Stimulated activated CD4-positive, alpha-beta T cell treated with anti-CD3 and anti-CD28 coated beads, Interleukin-1b, Interleukin-23, amount 100 ng/mL, for 1 hour (primary cell): ENCODE measurements around the gene ADARB1.

Source experiments
- DNase-seq, 2 donors: peaks; one replicate each; pipeline ENCODE4 v3.0.0-alpha.2; 2020; ENCODE audit warnings: low read depth in 2 of 2

The ADARB1 gene

DNA sequence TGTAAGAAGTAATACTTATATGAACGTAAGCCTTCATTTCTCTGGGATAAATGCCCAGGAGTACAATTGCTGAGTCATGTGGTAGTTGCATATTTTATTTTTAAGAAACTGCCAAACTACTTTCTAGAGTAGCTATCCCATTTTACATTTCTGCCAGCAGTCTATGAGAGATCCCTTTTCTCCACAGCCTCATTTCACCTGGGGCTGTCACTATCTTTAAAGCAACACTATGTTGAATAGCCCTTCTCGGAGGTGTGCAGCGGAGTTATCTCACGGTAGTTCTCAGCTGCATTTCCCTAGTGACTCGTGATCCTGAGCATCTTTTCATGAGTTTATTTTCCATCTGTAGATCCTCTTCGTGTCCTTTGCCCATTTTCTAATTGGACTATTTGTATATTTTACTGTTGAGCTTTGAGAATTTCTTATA lies 93.4 kb downstream of the ADARB1 start:
- no peak for DNase-seq

DNA sequence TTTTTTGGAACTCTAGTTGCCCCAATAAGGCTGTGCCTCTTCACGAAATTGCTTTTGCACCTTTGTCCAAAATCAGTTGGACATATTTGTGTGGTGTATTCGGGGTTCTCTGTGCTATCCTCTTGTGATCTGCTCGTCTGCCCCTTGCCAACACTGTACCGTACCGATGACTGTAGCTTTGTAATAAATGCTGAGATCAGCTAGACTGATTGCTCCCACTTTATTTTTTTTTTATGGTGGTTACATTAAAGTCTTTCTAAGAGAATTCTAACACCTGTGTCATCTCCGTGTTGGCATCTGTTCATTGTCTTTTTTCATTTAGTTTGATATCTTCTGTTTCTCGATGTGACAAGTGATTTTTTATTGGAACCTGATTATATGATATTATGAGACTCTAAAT lies 94.1 kb downstream of the ADARB1 start:
- DNase-seq, result no peak

DNA sequence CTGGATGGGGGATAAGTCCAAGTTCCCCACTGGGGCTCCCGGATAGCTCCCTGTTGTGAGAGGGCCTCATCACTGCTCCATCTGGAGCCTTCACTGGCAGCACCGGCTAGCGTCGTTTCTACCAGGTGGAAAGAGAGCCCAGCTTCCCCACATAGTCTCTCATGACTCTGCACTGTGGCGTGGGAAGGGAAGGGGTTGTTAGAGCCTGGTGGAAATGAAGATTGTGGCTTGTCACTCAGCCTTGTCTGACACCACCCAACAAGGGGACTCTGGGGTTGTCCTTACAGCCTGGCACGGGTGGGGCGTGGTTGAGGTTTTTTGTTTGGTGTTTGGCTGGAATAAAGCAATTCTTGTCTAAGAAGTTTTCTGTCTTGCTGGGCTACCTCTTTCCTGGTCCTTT lies 94.6 kb downstream of the ADARB1 start:
- DNase-seq, result no peak

DNA sequence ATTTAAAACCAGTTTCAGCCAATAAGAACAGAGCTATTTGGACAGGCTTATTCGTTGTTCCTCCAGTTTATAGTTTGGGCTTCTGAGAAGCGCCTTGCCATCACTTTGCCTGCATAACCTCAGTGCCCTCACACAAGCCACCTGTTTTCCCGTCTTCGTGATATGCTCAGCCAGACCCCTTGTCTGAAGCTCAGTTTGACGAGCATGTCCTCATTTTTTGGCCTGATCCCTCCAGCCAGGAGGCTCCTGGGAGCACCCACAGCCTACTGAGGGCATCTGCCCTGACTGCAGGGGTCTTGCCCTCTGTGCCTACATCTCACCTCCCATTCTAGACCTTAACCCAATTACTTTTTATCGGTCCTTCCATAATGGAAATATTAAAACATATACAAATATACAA lies 95.3 kb downstream of the ADARB1 start:
- no peak for DNase-seq

DNA sequence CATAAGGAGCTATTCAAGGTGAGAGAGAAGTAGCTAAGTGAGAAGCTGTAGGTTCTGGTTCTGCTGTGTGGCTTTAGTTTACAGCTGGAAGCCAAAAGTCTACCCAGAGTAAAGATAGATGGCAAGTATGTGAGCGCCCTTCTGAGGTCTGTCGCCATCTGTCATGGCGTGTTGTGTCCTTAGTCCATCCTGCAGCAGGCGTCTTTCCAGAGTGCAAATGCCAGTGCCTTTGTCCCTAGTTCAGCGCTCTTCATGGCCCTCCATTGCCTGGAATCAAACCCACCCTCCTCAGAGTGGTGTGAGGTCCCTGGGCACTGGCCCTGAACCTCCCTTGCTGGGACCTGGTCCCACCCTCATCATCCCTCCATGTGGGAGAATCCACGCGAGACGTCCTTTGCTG lies 96.6 kb downstream of the ADARB1 start:
- no peak for DNase-seq

DNA sequence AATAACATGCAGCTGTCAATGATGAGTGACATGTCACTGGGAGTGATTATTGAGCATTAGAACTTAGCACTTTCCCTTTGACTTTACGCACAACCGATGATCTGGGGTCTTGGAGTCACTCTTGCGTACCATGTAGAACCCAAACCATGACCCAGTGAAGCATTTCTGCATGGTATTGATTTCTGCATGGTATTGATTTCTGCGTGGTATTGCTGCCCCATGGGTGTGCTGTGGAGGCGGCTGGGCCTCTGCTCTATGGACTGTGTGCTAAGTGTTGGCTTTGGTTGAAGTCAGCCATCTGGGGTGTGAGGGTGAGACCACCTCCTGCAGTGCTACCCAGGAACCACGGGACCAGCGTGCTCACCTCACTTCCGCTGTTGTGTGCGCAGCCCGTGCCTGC lies 98.0 kb downstream of the ADARB1 start:
- no peak for DNase-seq

DNA sequence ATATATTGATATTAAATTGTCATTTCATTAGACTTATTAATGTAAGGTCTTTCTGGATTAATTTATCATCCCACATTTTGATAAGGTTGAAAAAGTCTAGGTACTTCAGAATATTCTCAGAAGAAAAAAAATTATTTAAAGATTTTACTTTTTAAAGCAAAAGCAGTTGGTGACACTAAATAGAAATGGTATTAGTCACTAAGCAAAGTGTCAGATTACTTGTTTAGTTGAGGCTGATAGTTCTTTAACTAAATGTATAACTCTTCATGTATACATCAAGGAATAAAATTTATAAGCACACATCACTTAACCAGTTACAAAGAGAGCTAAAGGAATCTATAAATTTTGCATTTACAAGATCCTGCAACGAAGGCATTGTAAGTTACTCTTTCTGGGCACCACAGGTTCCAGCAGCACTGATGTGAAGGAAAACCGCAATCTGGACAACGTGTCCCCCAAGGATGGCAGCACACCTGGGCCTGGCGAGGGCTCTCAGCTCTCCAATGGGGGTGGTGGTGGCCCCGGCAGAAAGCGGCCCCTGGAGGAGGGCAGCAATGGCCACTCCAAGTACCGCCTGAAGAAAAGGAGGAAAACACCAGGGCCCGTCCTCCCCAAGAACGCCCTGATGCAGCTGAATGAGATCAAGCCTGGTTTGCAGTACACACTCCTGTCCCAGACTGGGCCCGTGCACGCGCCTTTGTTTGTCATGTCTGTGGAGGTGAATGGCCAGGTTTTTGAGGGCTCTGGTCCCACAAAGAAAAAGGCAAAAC lies 101.1 kb downstream of the ADARB1 start:
- no peak for DNase-seq

DNA sequence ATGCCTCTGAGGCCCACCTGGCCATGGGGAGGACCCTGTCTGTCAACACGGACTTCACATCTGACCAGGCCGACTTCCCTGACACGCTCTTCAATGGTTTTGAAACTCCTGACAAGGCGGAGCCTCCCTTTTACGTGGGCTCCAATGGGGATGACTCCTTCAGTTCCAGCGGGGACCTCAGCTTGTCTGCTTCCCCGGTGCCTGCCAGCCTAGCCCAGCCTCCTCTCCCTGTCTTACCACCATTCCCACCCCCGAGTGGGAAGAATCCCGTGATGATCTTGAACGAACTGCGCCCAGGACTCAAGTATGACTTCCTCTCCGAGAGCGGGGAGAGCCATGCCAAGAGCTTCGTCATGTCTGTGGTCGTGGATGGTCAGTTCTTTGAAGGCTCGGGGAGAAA lies 101.8 kb downstream of the ADARB1 start:
- DNase-seq, result no peak

DNA sequence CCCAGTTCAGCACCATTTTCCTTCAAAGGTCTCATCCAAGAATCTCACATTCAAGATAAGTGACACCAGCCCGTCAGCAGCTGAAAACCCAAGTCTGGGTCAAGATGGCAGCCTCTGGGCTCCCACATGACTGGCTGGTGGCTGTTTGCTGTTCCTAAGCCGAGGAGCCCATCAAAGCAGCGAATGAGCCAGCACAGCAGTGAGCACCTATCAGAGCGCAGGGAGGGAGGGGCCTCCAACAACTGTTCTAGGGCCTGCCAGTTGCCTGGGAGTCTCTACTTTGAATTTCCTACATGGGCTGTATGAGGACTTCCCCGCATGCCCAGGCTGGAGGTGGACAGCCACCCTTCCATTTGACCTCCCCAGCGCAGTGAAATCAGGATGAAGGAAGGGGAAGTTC lies 102.7 kb downstream of the ADARB1 start:
- no peak for DNase-seq

DNA sequence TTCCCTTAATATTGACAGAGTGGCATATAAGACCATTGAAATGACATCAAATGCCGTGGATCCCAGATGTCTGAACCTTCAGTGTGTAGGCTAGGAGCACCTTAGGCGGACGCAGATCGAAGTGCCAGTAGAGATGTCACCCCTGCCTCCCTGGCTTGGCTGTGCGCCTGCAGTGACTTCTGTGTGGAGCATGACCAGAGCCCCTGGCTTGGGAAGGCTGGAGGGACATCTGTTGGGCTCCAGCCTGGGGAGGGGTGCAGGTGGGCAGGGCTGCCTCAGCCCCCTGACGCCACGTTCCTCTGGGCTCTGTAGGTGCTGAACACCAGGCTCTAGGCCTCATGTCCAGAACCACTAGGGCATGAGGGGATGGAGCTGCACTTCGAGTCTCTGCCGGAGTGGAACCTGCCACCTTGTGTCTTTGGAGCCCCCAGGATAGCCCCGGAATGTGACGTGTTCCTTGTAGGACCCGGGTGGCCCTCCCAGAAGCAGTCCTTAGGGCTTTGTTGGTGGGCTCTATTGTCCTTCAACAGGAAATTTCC lies 103.8 kb downstream of the ADARB1 start:
- no peak for DNase-seq

DNA sequence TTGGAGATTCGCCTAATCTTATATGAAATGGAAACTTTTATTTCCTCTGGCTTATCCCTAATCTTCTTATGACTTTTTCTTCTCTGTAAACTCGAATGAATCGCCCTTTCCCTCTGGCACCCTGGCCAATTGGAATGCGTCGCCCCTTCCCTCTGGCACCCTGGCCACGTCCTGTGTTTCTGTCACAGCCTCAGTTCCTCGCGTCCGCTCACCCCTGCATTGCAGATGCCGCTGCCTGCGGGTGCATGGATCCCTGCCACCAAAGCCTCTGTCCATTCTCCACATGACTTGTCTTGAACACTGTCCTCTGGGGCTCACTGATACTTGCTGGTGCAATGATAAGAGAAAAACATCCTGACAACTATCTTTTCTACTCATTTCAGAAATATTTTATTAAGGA lies 104.6 kb downstream of the ADARB1 start:
- DNase-seq, result no peak

DNA sequence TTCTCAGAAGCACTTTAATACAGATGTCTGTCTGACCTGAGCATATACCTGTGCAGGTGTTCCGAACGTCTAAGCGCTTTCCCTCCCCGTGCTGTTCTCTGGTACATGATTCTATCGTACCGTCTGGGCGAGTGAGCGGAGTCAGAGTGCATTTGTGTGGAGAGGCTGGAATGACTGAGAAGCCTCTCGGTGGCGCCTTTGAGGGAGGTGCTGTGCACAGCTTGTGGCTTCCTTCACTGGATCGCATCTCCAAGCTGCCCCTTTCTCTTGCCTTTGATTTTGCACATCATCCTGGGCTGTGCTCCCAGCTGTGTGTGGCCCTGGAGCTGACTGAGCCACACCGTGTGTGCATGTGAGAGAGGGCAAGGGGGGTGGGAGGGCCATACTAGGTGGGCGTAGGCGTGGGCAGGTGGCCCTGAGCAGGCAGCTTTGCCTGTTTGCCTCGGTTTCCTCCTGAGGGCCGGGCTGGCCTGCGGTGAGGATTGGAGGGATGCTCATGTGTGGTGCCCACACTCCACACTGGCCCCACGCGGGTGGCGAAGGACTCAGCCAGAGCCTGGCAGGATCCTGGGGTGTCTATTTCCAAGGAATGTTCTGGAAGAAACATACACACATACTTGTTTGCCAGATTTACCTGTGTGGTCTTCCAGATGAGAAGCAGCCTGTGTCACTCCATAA lies 105.3 kb downstream of the ADARB1 start:
- no peak for DNase-seq

DNA sequence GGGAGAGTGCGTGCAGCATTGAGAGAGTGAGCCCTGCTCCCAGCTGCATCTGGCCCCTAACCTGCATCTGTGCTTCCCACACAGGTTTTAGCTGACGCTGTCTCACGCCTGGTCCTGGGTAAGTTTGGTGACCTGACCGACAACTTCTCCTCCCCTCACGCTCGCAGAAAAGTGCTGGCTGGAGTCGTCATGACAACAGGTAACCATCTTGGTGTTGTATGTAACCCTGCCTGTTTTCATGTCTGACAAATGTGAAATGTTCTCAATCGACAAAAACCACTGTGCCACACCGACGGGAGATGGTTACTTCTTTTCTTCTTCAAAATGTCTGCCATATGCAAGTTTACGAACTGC lies 105.8 kb downstream of the ADARB1 start:
- no peak for DNase-seq

DNA sequence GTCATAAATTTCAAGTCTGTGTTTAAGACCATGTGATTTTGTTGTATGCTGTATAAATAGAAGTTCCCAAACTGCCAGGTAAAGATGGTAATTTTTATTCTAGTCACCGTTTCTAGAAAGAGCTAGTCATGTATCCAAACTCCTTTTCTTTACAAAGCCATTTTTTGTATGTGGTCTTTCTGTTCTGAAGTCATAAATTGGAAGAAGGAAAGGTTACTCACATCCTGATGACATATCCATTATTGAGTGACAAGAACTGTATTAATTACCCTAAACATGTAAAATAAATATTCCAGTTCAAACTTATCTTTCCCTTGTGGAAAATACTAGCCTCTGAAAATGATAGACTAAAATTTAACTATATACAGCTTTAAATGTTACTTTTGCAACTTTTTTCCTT lies 108.6 kb downstream of the ADARB1 start:
- DNase-seq, result no peak

DNA sequence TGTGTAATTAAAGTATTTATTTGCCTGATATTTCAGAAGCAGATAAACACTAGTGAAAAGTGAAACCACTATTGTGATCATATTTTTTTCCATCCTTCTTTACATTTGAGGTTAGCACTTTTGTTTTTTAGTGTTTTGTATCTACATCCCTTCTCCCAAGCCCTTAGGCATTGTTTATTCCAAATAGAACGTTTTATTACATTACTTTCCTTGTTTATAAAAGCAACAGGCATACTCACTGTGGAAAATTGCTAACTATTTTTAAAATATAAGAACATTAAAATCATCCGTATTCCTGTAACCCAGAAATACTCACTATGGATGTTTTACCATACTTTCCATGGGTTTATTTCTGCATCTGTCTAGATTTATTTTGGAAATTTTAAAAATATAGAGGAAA lies 109.5 kb downstream of the ADARB1 start:
- no peak for DNase-seq

DNA sequence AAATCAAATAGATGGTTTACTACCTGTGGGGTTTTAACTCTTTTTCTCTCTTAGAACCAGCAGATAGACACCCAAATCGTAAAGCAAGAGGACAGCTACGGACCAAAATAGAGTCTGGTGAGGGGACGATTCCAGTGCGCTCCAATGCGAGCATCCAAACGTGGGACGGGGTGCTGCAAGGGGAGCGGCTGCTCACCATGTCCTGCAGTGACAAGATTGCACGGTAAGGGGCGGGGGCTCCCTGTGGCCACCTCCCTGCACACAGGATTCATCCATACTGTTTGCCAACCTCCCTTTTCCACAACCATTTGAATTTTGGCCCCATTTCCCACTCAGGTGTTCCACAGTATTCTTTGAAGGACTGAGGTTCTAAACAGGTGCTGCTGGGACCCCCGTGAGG lies 110.5 kb downstream of the ADARB1 start:
- DNase-seq, result no peak

DNA sequence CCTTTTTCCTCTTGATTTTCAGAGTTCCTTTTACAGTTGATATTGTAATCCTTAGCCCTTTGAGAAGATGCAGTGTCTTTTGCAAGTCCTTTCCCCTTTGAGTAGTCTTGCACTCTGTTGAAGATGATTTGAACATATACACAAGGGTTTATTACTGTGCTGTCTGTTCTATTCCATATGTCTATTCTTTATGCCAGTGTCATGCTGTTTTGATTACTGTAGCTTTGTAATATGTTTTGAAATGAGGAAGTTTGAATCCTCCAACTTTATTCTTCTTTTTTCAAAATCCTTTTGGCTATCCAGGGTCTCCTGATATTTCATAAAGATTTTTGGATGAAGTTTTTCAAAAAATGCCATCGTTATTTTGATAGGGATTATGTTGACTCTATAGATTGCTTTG lies 112.3 kb downstream of the ADARB1 start:
- DNase-seq, result no peak

DNA sequence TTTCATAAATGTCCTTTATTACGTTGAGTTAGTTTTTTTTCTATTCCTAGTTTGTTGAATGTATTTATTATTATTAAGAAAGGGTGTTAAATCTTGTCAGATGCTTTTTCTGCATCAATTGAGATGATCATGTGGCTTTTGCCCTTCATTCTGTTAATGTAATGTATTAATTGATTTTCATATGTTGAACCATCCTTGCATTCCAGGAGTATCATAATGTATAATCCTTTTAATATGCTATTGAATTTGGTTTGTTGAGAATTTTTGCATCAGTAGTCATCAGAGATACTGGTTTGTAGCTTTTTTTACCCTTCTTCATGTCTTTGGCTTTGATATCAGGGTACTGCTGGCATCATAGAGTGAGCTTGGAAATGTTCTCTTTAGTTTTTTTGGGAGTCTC lies 113.3 kb downstream of the ADARB1 start:
- DNase-seq, result no peak

DNA sequence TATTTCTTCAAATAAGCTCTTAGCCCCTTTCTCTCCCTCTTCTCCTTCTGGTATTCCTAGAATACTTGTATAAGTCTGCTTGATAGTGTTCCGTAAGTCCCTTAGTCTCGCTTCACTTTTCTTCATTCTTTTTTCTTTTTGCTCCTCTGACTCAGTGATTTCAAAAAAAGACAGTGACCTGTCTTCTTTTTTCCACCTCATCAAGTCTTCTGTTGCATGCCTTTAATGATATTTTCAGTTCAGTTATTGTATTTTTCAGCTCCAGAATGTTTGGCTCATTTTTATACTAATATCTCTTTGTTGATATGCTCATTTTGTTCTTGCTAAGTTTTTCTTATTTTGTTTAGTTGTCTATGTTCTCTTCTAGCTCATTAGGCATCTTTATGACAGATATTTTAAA lies 115.6 kb downstream of the ADARB1 start:
- no peak for DNase-seq

DNA sequence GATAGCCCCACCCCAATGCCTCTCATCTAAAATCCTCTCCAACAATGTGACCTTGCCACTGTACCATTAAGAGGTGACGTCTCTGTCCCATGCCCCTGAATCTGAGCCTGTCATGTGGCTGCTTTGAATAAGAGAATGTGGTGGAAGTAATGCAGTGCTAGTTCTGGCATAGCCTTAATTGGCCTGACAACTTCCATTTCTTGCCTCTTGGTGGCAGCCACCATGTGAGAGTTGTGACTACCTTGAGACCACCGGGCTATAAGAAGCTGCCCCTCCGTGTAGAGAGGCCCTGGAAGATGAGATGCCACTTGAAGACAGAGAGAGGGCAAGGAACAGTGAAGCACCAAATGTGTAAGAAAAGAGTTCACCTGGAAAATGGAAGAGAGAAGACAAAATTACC lies 118.0 kb downstream of the ADARB1 start:
- no peak for DNase-seq

DNA sequence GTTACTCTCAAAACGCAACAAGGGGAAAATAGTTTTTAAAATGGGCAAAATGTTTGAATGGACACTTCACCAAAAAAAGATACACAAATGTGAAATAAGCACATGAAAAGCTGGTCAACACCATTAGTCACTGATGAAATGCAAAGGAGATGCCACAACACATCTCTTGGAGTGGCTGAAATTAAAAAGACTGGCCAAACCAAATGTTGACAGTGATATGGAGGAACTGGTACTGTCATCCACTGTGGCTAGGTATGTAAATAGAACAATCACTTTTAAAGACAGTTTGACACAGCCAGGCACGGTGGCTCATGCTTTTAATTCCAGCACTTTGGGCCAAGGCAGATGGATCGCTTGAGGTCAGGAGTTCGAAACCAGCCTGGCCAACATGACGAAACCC lies 122.2 kb downstream of the ADARB1 start:
- DNase-seq, result no peak

DNA sequence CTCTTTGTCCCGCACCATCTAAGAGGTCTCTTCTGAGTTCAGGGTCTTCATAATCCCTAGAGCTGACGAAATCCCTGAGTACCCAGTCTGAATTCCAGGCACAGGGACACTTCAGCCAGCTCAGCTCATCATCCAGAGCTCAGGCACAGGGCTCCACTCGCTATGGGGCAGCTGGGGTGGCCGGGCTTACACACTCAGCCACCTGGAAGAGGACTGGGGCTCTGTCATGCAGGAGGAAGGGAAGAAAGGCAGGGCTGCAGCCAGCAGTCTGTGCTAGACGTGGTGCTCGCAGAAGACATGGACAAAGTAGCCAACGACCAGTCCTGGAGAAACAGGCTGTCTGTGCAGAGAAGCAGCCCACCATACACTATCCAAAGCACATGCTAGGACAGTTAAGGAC lies 124.8 kb downstream of the ADARB1 start:
- DNase-seq, result no peak

DNA sequence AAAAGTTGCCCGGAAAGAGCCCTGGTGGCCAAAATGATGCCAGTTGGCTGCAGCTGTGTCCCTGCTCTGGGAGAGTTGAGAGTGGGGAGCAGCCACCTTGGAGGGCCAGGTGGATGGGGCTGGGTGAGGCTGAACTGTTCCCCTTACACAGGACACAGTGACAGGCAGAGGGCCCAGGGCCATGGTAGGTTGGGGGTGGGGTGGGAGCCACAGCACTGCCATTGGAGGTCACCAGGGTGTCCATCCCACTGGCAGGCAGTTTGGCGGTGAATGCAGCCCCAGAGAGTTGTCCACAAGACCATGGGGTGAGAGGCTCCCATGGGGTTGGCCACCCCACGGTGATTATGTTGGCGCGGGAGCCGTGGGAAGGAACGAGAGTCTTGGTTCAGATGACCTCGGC lies 125.7 kb downstream of the ADARB1 start:
- no peak for DNase-seq
